GM15510 (cell line): Measurements from ENCODE around the gene ASIC3.

Experiments used
- POLR2A ChIP-seq: IDR thresholded peaks from 3 replicates; pipeline ENCODE4 v1.6.1; 2011; ENCODE audit warnings: borderline replicate concordance; ENCODE audit not compliant: insufficient read length; ENCODE audit errors: extremely low read depth

ASIC3 gene

GRCh38 chr7:151059367-151060112, 11.2 kb downstream of the ASIC3 start, which contains the start of gene SLC4A2:
Gene SLC4A2 (plus strand): TSS chr7:151059589. CDS start chr7:151061988, 2,399 bp downstream.
- peak; percentile 59 for TF ChIP-seq POLR2A

- no peak for TF ChIP-seq POLR2A
Observed at GRCh38 chr7:151060113-151060415, 11.7 kb downstream of the ASIC3 start.

- TF ChIP-seq POLR2A, result no peak
Observed at GRCh38 chr7:151060416-151061212, 12.3 kb downstream of the ASIC3 start.

GRCh38 chr7:151061213-151062110, 13.1 kb downstream of the ASIC3 start:
- no peak for TF ChIP-seq POLR2A

GRCh38 chr7:151062111-151062398, 13.7 kb downstream of the ASIC3 start:
- TF ChIP-seq POLR2A, result no peak

- no peak for TF ChIP-seq POLR2A
Observed at GRCh38 chr7:151062399-151063211, 14.3 kb downstream of the ASIC3 start.

GRCh38 chr7:151063212-151063561, 14.9 kb downstream of the ASIC3 start:
- TF ChIP-seq POLR2A, result no peak

- TF ChIP-seq POLR2A, result no peak
Observed at GRCh38 chr7:151064454-151064853, 16.1 kb downstream of the ASIC3 start.

- TF ChIP-seq POLR2A, result no peak
Observed at GRCh38 chr7:151064993-151065392, 16.7 kb downstream of the ASIC3 start.

GRCh38 chr7:151065516-151065915, 17.2 kb downstream of the ASIC3 start:
- no peak for TF ChIP-seq POLR2A

- no peak for TF ChIP-seq POLR2A
Observed at GRCh38 chr7:151066273-151066974, 18.1 kb downstream of the ASIC3 start.

GRCh38 chr7:151068069-151068773, 19.9 kb downstream of the ASIC3 start:
- no peak for TF ChIP-seq POLR2A

- TF ChIP-seq POLR2A, result no peak
Observed at GRCh38 chr7:151069841-151070573, 21.7 kb downstream of the ASIC3 start.
